K562 (cell line): Measurements from ENCODE around the gene GNAI3. TPM values are rescaled to one million over a fixed set of nuclear protein-coding genes. Genes with fewer than 3 reads are reported as not detected.
A peak's percentile ranks its signal among the peaks of the same experiment; 100 is the strongest.

Experiments used
- ATF2 ChIP-seq: sonication (generic); formaldehyde crosslinking; IDR thresholded peaks from 2 replicates; pipeline ENCODE4 v1.8.1; 2022; ENCODE audit warnings: missing genetic modification reagents
- CBX1 ChIP-seq: sonication (generic); IDR thresholded peaks from 2 replicates; pipeline ENCODE4 v1.6.1; 2016; ENCODE audit warnings: antibody characterized with exemption, low read depth, mild to moderate bottlenecking
- CTCFL ChIP-seq: IDR thresholded peaks from 2 replicates; pipeline ENCODE4 v1.6.1; 2011; ENCODE audit warnings: borderline replicate concordance, low read depth, mild to moderate bottlenecking, moderate library complexity, low read length; ENCODE audit not compliant: insufficient read depth, poor library complexity, severe bottlenecking
- FOSL1 ChIP-seq: fragments of 200-800 bp; sonication (Bioruptor generic); conservative IDR thresholded peaks from 2 replicates; pipeline ENCODE4 v1.6.1; 2016; ENCODE audit warnings: missing genetic modification characterization, missing compliant biosample characterization
- MYC ChIP-seq, 2 experiments: fragments of 250-450 bp in 1 of 2; sonication (Bioruptor Pico) in 1 of 2; IDR thresholded peaks; 2 replicates each; pipeline versions ENCODE4 v1.5.1 to v1.6.1; 2012 to 2021; ENCODE audit warnings: low read depth in 2 of 2, borderline replicate concordance in 1 of 2, improper control_type of control experiment in 1 of 2, low read length in 1 of 2, mild to moderate bottlenecking in 1 of 2, moderate library complexity in 1 of 2
- NFE2 ChIP-seq: IDR thresholded peaks from 2 replicates; pipeline ENCODE4 v1.6.1; 2014; ENCODE audit warnings: antibody characterized with exemption, low read depth
- RBM14 ChIP-seq: fragments of 200-400 bp; formaldehyde crosslinking; IDR thresholded peaks from 2 replicates; pipeline ENCODE4 v1.6.1; 2018; ENCODE audit warnings: low read depth, mild to moderate bottlenecking, low read length, moderate library complexity, borderline replicate concordance; ENCODE audit not compliant: insufficient read depth
- RHOXF2B ChIP-seq: fragments of 250-450 bp; sonication (Bioruptor Pico); conservative IDR thresholded peaks from 2 replicates; pipeline ENCODE4 v1.5.1; 2021
- SMARCA5 ChIP-seq: fragments of 450-650 bp; IDR thresholded peaks from 2 replicates; pipeline ENCODE4 v1.6.1; 2016
- YY1 ChIP-seq, 3 experiments: IDR thresholded peaks; 2 replicates each; pipeline ENCODE4 v1.6.1; 2011; ENCODE audit warnings: low read length in 2 of 3, mild to moderate bottlenecking in 2 of 3, moderate library complexity in 2 of 3, borderline replicate concordance in 1 of 3, control low read depth in 1 of 3, low read depth in 1 of 3; ENCODE audit not compliant: insufficient read depth in 3 of 3, insufficient replicate concordance in 2 of 3, control insufficient read depth in 1 of 3, insufficient read length in 1 of 3; ENCODE audit errors: extremely low read depth in 1 of 3
- ZNF232 ChIP-seq: sonication (generic); formaldehyde crosslinking; IDR thresholded peaks from 2 replicates; pipeline ENCODE4 v1.8.0; 2022; ENCODE audit warnings: mild to moderate bottlenecking, missing genetic modification reagents
- ZNF280A ChIP-seq: fragments of 450-650 bp; IDR thresholded peaks from 2 replicates; pipeline ENCODE4 v1.6.1; 2018; ENCODE audit warnings: mild to moderate bottlenecking, low read depth; ENCODE audit not compliant: partially characterized antibody
- ZNF561 ChIP-seq: fragments of 450-650 bp; formaldehyde crosslinking; conservative IDR thresholded peaks from 2 replicates; pipeline ENCODE4 v1.4.0; 2020; ENCODE audit warnings: mild to moderate bottlenecking, moderate library complexity
- ZNF592 ChIP-seq: fragments of 450-650 bp; IDR thresholded peaks from 2 replicates; pipeline ENCODE4 v1.6.1; 2017; ENCODE audit warnings: antibody characterized with exemption, mild to moderate bottlenecking
- polyA plus RNA-seq, 8 experiments: library from polyadenylated mRNA; depleted of rRNA in 4 of 8; stranded (reverse) in 5 of 8; unstranded in 3 of 8; fragments of >200 nt; fragmentation: Nextera tagmentation in 2 of 8; fragmentation: Illumina TruSeq in 1 of 8; extraction: Ambion mirVana in 2 of 8; extraction: Trizol in 1 of 8; gene quantifications; 2 replicates each; pipeline versions ENCODE4 v1.2.1 to v1.2.3, GENCODE V29; 2011 to 2014; ENCODE audit warnings: inconsistent platforms in 1 of 8, missing spikeins in 1 of 8
- total RNA-seq, 7 experiments: library from RNA; depleted of rRNA in 6 of 7; stranded (reverse); fragments of >200 nt in 6 of 7; fragmentation: Illumina TruSeq in 2 of 7; extraction: Trizol in 2 of 7; gene quantifications; 2 replicates each; pipeline versions ENCODE4 v1.2.1 to v1.2.3, GENCODE V29; 2011 to 2021; ENCODE audit warnings: low replicate concordance in 1 of 7

GNAI3 gene
- total and polyA plus RNA-seq, 9 of the 15 experiments (the other 6 are each of a cell fraction or from before 2014, with no cell fraction given): 6.3 to 13.2 (median 8.9) TPM

- TF ChIP-seq CTCFL: no peak
- peak; percentile 53 for TF ChIP-seq FOSL1 (tag)
- peak; percentile 85 for TF ChIP-seq CBX1
- no peak for TF ChIP-seq RBM14
- TF ChIP-seq ZNF592: no peak
- TF ChIP-seq MYC (IDR thresholded peaks at IDR 0.05; ENCODE audit: low read depth, low read length): peak; percentile 63
- peak; percentile 65; the same call in 1 of the 2 replicates for TF ChIP-seq MYC (CRISPR knock-in tag; IDR thresholded peaks at IDR 0.05; ENCODE audit: borderline replicate concordance, low read depth)
- TF ChIP-seq ZNF561: no peak
- peak in 2 of 3 experiments; percentile 69 to 75 for TF ChIP-seq YY1 (IDR thresholded peaks at IDR 0.05; ENCODE audit: borderline replicate concordance in 1 of 3, control insufficient read depth in 1 of 3, extremely low read depth in 1 of 3, insufficient read depth in 3 of 3, insufficient read length in 1 of 3, insufficient replicate concordance in 2 of 3, low read depth in 1 of 3, low read length in 2 of 3)
- no peak for TF ChIP-seq ZNF232 (CRISPR knock-in tag)
- no peak for TF ChIP-seq RHOXF2B (CRISPR knock-in tag)
- peak; percentile 58; the same call in 1 of the 2 replicates for TF ChIP-seq SMARCA5
- no peak for TF ChIP-seq ATF2
- no peak for TF ChIP-seq NFE2
- TF ChIP-seq ZNF280A: no peak
Observed at GRCh38 chr1:109548321-109549267, at the start of gene GNAI3 (continued).
